KMS-11 (cell line): ENCODE data around the gene PSTPIP2.

ENCODE experiments used
- H2AFZ ChIP-seq: fragments of 200-600 bp; sonication (generic); 2 replicates; pipeline ENCODE4 v1.6.1; 2016; ENCODE audit warnings: antibody characterized with exemption, mixed run types, low read depth
- H3K27ac ChIP-seq: fragments of 200-600 bp; sonication (generic); 2 replicates; pipeline ENCODE4 v1.6.1; 2016; ENCODE audit warnings: mild to moderate bottlenecking, mixed run types
- H3K27me3 ChIP-seq: fragments of 200-600 bp; sonication (generic); 2 replicates; pipeline ENCODE4 v1.6.1; 2017; ENCODE audit warnings: mild to moderate bottlenecking, low read depth, mixed run types, moderate library complexity; ENCODE audit not compliant: insufficient read depth
- H3K36me3 ChIP-seq: fragments of 200-600 bp; sonication (generic); 2 replicates; pipeline ENCODE4 v1.6.1; 2017; ENCODE audit warnings: mild to moderate bottlenecking, mixed run types; ENCODE audit not compliant: insufficient read depth
- H3K4me1 ChIP-seq: fragments of 200-600 bp; sonication (generic); 2 replicates; pipeline ENCODE4 v1.6.1; 2016; ENCODE audit warnings: mild to moderate bottlenecking, low read depth, mixed run types; ENCODE audit not compliant: poor library complexity, severe bottlenecking
- H3K4me2 ChIP-seq: fragments of 200-600 bp; sonication (generic); 2 replicates; pipeline ENCODE4 v1.7.0; 2016; ENCODE audit warnings: mild to moderate bottlenecking, mixed run types
- H3K4me3 ChIP-seq: fragments of 200-600 bp; sonication (generic); IDR thresholded peaks from 2 replicates; pipeline ENCODE4 v1.6.1; 2017; ENCODE audit warnings: low read depth, low read length, mixed read lengths; ENCODE audit not compliant: insufficient read depth
- H3K79me2 ChIP-seq: fragments of 200-600 bp; sonication (generic); 2 replicates; pipeline ENCODE4 v1.6.1; 2016; ENCODE audit warnings: low read depth, mixed run types; ENCODE audit not compliant: insufficient read depth
- H3K9ac ChIP-seq: fragments of 200-600 bp; sonication (generic); 2 replicates; pipeline ENCODE4 v1.6.1; 2016; ENCODE audit warnings: mild to moderate bottlenecking, mixed run types
- H4K20me1 ChIP-seq: fragments of 200-600 bp; sonication (generic); 2 replicates; pipeline ENCODE4 v1.6.1; 2016; ENCODE audit warnings: mild to moderate bottlenecking, mixed run types; ENCODE audit not compliant: insufficient read depth
- CTCF ChIP-seq: fragments of 200-600 bp; sonication (generic); conservative IDR thresholded peaks from 2 replicates; pipeline ENCODE4 v1.6.1; 2017; ENCODE audit warnings: low read depth, mild to moderate bottlenecking, antibody characterized with exemption, low read length, moderate library complexity, mixed read lengths

The PSTPIP2 gene

DNA sequence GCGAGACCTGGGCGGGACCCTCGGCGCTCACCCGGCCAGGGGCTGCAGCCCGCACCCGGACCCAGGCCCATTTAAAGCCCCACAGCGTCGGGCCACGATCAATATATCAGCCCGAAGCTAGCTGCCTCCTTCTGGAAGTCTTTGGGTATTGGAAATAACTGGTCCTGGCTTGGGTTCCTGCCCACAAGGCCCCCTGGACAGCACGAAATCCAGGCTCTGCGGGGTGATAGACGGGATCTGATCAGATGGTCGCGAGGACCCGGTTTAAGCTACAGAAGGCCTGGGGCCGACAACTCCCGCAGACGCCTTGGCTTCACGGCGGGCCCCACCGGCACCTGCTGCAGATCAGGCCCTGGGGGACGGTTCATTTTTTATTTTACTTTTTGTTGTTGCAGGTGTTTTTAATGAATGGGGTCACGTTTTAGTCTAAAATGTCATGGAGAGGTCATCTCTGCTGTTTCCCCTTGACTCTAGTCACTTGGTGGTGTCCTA lies 362 bp upstream of the PSTPIP2 start:
- TF ChIP-seq CTCF, result no peak
- Histone ChIP-seq H4K20me1 (no peaks in the 10 kb centered on the region), H3K36me3 (no peaks in the 10 kb centered on the region), H3K4me3 (no peak overlapping the region), H3K27me3 (no peaks in the 10 kb centered on the region), H3K27ac (no peak overlapping the region), H2AFZ (no peak overlapping the region), H3K4me2 (no peak overlapping the region), H3K9ac (no peak overlapping the region), H3K79me2 (no peaks in the 10 kb centered on the region), H3K4me1 (no peaks in the 10 kb centered on the region)

GRCh38 chr18:46070815-46071652 lies 1.0 kb downstream of the PSTPIP2 start:
- no peaks in the 10 kb centered on the region for H3K27me3 ChIP-seq
- H3K9ac ChIP-seq, result no peak overlapping the region
- no peak overlapping the region for H2AFZ ChIP-seq
- no peaks in the 10 kb centered on the region for H4K20me1 ChIP-seq
- H3K79me2 ChIP-seq, result no peaks in the 10 kb centered on the region
- H3K4me3 ChIP-seq, result no peak overlapping the region
- H3K27ac ChIP-seq, result no peak overlapping the region
- TF ChIP-seq CTCF, result no peak
- no peaks in the 10 kb centered on the region for H3K4me1 ChIP-seq
- no peak overlapping the region for H3K4me2 ChIP-seq
- no peaks in the 10 kb centered on the region for H3K36me3 ChIP-seq

DNA sequence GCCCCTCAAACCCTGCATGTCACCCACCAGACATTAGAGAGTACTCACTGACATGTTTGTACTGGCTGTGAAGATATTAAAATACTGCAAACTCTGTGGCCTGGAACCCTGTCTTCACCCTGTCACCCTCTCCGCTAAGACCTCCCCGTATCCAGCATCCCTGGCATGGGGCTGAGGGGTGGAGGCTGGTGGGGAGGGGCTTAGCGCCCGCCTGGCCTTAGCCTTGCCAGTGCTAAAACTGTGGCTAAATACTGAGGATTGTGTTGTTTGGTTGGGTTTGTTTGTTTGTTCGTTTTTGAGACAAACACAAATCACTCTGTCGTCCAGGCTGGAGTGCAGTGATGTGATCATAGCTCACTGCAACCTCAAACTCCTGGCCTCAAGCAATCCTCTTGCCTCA lies 1.8 kb downstream of the PSTPIP2 start:
- H3K4me2 ChIP-seq, result no peak overlapping the region
- no peak overlapping the region for H3K27ac ChIP-seq
- no peak overlapping the region for H3K4me3 ChIP-seq
- no peak for TF ChIP-seq CTCF
- no peaks in the 10 kb centered on the region for H3K36me3 ChIP-seq
- no peaks in the 10 kb centered on the region for H3K4me1 ChIP-seq
- no peaks in the 10 kb centered on the region for H3K27me3 ChIP-seq
- no peaks in the 10 kb centered on the region for H3K79me2 ChIP-seq
- H4K20me1 ChIP-seq, result no peaks in the 10 kb centered on the region
- H2AFZ ChIP-seq, result no peak overlapping the region
- no peak overlapping the region for H3K9ac ChIP-seq

DNA sequence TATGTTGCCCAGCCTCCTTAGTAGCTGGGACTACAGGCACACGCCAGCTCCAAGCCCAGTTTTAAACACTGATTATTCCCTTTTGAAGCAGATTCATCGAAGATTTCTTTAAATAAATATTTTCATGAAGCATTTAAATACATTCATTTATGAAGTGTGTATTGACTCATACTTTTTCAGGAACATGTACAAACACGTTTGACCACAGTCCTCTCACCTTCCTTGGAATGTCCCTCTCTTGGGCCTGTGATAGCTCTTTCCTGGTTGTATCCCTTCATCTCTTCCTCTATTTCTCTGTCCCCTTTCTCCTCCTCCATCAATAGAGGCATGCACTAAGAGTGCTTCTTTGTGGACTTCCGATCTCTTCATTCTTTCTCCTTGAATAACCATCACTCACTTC lies 2.5 kb downstream of the PSTPIP2 start:
- H3K79me2 ChIP-seq, result no peaks in the 10 kb centered on the region
- no peaks in the 10 kb centered on the region for H3K4me1 ChIP-seq
- TF ChIP-seq CTCF, result no peak
- no peaks in the 10 kb centered on the region for H4K20me1 ChIP-seq
- H3K27me3 ChIP-seq, result no peaks in the 10 kb centered on the region
- H2AFZ ChIP-seq, result no peak overlapping the region
- H3K9ac ChIP-seq, result no peak overlapping the region
- no peaks in the 10 kb centered on the region for H3K36me3 ChIP-seq
- no peak overlapping the region for H3K4me3 ChIP-seq
- no peak overlapping the region for H3K4me2 ChIP-seq
- H3K27ac ChIP-seq, result no peak overlapping the region
